Peyer's patch (tissue), 4 donors: ENCODE results near the gene DIP2A. TPM values are rescaled to one million over a fixed set of nuclear protein-coding genes. Genes with fewer than 3 reads are reported as not detected.

Source experiments
- DNase-seq, 3 donors: peaks; one replicate each; pipeline ENCODE4 v3.0.0-alpha.2; 2017 to 2019
- H3K27ac ChIP-seq, 4 donors: fragments of 200-600 bp; sonication (generic); one replicate each; pipeline ENCODE4 v1.5.1; 2016 to 2019
- H3K27me3 ChIP-seq, 2 donors: fragments of 200-600 bp; sonication (generic); one replicate each; pipeline ENCODE4 v1.5.1; 2019
- H3K36me3 ChIP-seq, 3 donors: fragments of 200-600 bp; sonication (generic); one replicate each; pipeline ENCODE4 v1.5.1; 2016 to 2019
- H3K4me1 ChIP-seq, 4 donors: fragments of 200-600 bp; sonication (generic); one replicate each; pipeline ENCODE4 v1.5.1; 2016 to 2019
- H3K4me3 ChIP-seq, 4 donors: fragments of 200-600 bp; sonication (generic); 1 replicate in 3 of 4; 2 replicates in 1 of 4; pipeline ENCODE4 v1.5.1; 2016 to 2019; ENCODE audit warnings: mild to moderate bottlenecking in 1 of 4
- H3K9me3 ChIP-seq, 4 donors: fragments of 200-600 bp; sonication (generic); one replicate each; pipeline ENCODE4 v1.5.1; 2016 to 2019; ENCODE audit warnings: mild to moderate bottlenecking in 1 of 4
- POLR2A ChIP-seq, 2 donors: fragments of 450-650 bp; IDR thresholded peaks; one replicate each; pipeline ENCODE4 v1.5.1; 2017; ENCODE audit warnings: antibody characterized with exemption in 2 of 2, mild to moderate bottlenecking in 2 of 2, moderate library complexity in 2 of 2
- total RNA-seq, 4 donors: library from RNA; depleted of rRNA; stranded (reverse); fragments of >200 nt; gene quantifications; one replicate each; pipeline ENCODE4 v1.1.0, GENCODE V29; 2016
- TF ChIP-seq, protein P1 (sequence below), 6 experiments: fragments of 450-650 bp in 4 of 6; fragments of 200-600 bp in 2 of 6; sonication (generic) in 1 of 6; IDR thresholded peaks; one replicate each; pipeline ENCODE4 v1.5.1; 2017 to 2019; ENCODE audit warnings: antibody characterized with exemption in 6 of 6, mild to moderate bottlenecking in 3 of 6, moderate library complexity in 1 of 6

Gene DIP2A
- total RNA-seq, 4 donors from 2014 or later: 69.9 to 108 (median 85.3) TPM

DNA sequence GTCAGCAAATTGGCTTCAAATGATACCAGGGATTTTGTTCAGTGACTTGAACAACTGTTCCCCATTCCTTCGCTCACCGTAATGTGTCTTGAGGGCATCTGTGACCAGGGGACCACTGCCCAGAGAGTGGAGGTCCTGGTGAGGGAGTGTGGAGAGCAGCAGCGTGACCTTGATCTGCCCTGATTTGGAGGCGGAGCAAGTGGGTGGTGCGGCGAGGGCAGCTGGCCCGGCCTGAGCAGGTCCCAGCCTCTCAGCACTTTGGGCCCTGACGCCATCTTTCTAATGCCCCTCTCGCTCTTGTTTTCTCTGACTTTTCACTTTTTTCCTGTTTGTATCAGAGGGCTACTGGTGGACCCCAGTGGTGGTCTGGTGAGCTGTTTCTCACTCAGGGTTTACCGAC is 31.1 kb downstream of the DIP2A start:
- no peak for DNase-seq
- Histone ChIP-seq H3K4me1 (no peaks in the 10 kb centered on the region), H3K9me3 (no peaks in the 10 kb centered on the region), H3K27me3 (no peaks in the 10 kb centered on the region), H3K4me3 (no peak overlapping the region), H3K27ac (no peak overlapping the region), H3K36me3 (peaks cover 0 to 23% (median 0%) of the 10 kb centered on the region in 3 donors)
- no peak for TF ChIP-seq POLR2A (IDR thresholded peaks at IDR 0.05)

DNA sequence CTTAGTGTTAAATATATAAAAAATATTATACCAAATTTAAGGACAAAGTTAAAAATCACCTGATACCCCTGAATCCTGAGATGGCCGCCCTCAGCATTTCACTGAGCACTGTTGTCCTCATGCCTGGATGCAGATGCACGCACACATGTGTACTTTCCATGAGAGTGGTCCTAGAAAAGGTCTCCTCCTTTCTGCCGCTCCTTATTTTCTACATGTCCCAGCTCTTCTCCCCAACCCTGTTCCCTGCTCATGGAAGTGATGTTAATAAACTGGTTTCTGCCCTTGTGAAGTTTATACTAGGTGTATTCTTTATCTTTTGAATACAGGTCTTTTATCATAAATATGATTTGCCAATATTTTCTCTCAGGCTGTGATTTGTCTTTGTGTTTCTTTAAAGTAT is 32.9 kb downstream of the DIP2A start:
- Histone ChIP-seq H3K4me1 (no peaks in the 10 kb centered on the region), H3K27me3 (no peaks in the 10 kb centered on the region), H3K27ac (no peak overlapping the region), H3K36me3 (peaks cover 0 to 28% (median 0%) of the 10 kb centered on the region in 3 donors), H3K9me3 (no peaks in the 10 kb centered on the region), H3K4me3 (no peak overlapping the region)
- no peak for TF ChIP-seq POLR2A (IDR thresholded peaks at IDR 0.05)
- TF ChIP-seq, protein P1, sequence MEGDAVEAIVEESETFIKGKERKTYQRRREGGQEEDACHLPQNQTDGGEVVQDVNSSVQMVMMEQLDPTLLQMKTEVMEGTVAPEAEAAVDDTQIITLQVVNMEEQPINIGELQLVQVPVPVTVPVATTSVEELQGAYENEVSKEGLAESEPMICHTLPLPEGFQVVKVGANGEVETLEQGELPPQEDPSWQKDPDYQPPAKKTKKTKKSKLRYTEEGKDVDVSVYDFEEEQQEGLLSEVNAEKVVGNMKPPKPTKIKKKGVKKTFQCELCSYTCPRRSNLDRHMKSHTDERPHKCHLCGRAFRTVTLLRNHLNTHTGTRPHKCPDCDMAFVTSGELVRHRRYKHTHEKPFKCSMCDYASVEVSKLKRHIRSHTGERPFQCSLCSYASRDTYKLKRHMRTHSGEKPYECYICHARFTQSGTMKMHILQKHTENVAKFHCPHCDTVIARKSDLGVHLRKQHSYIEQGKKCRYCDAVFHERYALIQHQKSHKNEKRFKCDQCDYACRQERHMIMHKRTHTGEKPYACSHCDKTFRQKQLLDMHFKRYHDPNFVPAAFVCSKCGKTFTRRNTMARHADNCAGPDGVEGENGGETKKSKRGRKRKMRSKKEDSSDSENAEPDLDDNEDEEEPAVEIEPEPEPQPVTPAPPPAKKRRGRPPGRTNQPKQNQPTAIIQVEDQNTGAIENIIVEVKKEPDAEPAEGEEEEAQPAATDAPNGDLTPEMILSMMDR (IDR thresholded peaks at IDR 0.05): no peak
- no peak for DNase-seq

- Histone ChIP-seq H3K4me1 (no peaks in the 10 kb centered on the region), H3K36me3 (peaks cover 0 to 39% (median 0%) of the 10 kb centered on the region in 3 donors), H3K9me3 (no peaks in the 10 kb centered on the region), H3K27me3 (no peaks in the 10 kb centered on the region), H3K27ac (no peak overlapping the region), H3K4me3 (no peak overlapping the region)
- TF ChIP-seq, protein P1 (IDR thresholded peaks at IDR 0.05): no peak
- no peak for TF ChIP-seq POLR2A (IDR thresholded peaks at IDR 0.05)
- no peak for DNase-seq
These were observed 34.2 kb downstream of the DIP2A start for GRCh38 chr21:46492851-46493250.

DNA sequence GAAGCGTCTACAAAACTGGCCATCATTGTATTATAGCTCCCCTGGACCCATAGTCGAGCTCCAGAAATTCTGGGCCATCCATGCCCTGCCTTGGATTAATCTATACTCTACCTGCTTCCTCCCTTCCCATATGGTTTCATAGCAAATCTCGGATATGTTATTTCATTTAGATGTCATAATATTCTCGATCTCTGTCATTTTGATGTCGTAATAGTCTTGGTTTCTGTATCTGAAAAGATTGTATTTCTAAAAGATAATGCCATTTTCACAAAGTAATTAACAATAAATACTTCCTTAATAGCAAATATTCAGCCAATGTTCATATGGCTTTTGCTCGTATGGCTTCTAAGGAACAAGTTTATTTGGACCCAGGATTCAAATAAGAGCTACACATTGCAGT is 35.1 kb downstream of the DIP2A start:
- peaks cover 0 to 49% (median 0%) of the 10 kb centered on the region in 3 donors for H3K36me3 ChIP-seq

GRCh38 chr21:46498335-46499050 is 39.8 kb downstream of the DIP2A start:
- peaks cover 0 to 39% (median 0%) of the 10 kb centered on the region in 3 donors for H3K36me3 ChIP-seq

More for the DNA sequence above, 35.1 kb downstream of the DIP2A start:
- Histone ChIP-seq H3K9me3 (no peaks in the 10 kb centered on the region), H3K27me3 (no peaks in the 10 kb centered on the region), H3K27ac (no peak overlapping the region), H3K4me3 (no peak overlapping the region), H3K4me1 (no peaks in the 10 kb centered on the region)
- TF ChIP-seq POLR2A (IDR thresholded peaks at IDR 0.05): no peak
- TF ChIP-seq, protein P1 (IDR thresholded peaks at IDR 0.05): no peak
- DNase-seq: no peak

More at GRCh38 chr21:46498335-46499050, 39.8 kb downstream of the DIP2A start:
- no peak overlapping the region for H3K27ac ChIP-seq
- H3K4me1 ChIP-seq: no peaks in the 10 kb centered on the region
- no peaks in the 10 kb centered on the region for H3K9me3 ChIP-seq
- TF ChIP-seq, protein P1 (IDR thresholded peaks at IDR 0.05): no peak
- no peak for TF ChIP-seq POLR2A (IDR thresholded peaks at IDR 0.05)
- DNase-seq: no peak
- no peaks in the 10 kb centered on the region for H3K27me3 ChIP-seq
- no peak overlapping the region for H3K4me3 ChIP-seq
